Mesothelial cell of epicardium (in vitro differentiated cells): Measurements from ENCODE around the gene RANBP3. TPM values are rescaled to one million over a fixed set of nuclear protein-coding genes. Genes with fewer than 3 reads are reported as not detected.

Experiments used
- DNase-seq, 2 experiments: peaks; one replicate each; pipeline ENCODE4 v3.0.0; 2021; ENCODE audit warnings: low spot score in 2 of 2; ENCODE audit not compliant: unreplicated experiment in 2 of 2
- H3K27ac Mint-ChIP-seq: 2 replicates; pipeline ENCODE4 v1.8.0; 2021; ENCODE audit warnings: mixed read lengths
- H3K27me3 Mint-ChIP-seq: 2 replicates; pipeline ENCODE4 v1.8.0; 2021; ENCODE audit warnings: low read depth, mixed read lengths
- H3K36me3 Mint-ChIP-seq: 2 replicates; pipeline ENCODE4 v1.8.0; 2021; ENCODE audit warnings: mixed read lengths
- H3K4me1 Mint-ChIP-seq: 2 replicates; pipeline ENCODE4 v1.8.0; 2021; ENCODE audit warnings: mixed read lengths
- H3K4me3 Mint-ChIP-seq: 2 replicates; pipeline ENCODE4 v1.8.0; 2021; ENCODE audit warnings: mild to moderate bottlenecking, moderate library complexity, mixed read lengths
- H3K9me3 Mint-ChIP-seq: 2 replicates; pipeline ENCODE4 v1.8.0; 2021; ENCODE audit warnings: mixed read lengths
- total RNA-seq: library from RNA; stranded (reverse); gene quantifications from 3 replicates; pipeline ENCODE4 v1.2.1, GENCODE V29; 2021
- TF ChIP-seq, protein P1 (sequence below): fragments of 200-600 bp; sonication (generic); IDR thresholded peaks from one replicate; pipeline ENCODE4 v1.5.0; 2021; ENCODE audit warnings: antibody characterized with exemption; ENCODE audit not compliant: unreplicated experiment

RANBP3 gene
- total RNA-seq, 1 donor from 2014 or later = 83.3 TPM

GRCh38 chr19:5910638-5910907 lies 67.4 kb downstream of the RANBP3 start:
- Mint-ChIP-seq H3K4me3 (no peak overlapping the region), H3K4me1 (peaks cover 7% of the 10 kb centered on the region), H3K9me3 (no peaks in the 10 kb centered on the region), H3K27me3 (no peaks in the 10 kb centered on the region), H3K36me3 (peaks cover 4% of the 10 kb centered on the region), H3K27ac (peak overlapping the region; percentile 30)
- TF ChIP-seq, protein P1, sequence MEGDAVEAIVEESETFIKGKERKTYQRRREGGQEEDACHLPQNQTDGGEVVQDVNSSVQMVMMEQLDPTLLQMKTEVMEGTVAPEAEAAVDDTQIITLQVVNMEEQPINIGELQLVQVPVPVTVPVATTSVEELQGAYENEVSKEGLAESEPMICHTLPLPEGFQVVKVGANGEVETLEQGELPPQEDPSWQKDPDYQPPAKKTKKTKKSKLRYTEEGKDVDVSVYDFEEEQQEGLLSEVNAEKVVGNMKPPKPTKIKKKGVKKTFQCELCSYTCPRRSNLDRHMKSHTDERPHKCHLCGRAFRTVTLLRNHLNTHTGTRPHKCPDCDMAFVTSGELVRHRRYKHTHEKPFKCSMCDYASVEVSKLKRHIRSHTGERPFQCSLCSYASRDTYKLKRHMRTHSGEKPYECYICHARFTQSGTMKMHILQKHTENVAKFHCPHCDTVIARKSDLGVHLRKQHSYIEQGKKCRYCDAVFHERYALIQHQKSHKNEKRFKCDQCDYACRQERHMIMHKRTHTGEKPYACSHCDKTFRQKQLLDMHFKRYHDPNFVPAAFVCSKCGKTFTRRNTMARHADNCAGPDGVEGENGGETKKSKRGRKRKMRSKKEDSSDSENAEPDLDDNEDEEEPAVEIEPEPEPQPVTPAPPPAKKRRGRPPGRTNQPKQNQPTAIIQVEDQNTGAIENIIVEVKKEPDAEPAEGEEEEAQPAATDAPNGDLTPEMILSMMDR = no peak
- DNase-seq = no peak

DNA sequence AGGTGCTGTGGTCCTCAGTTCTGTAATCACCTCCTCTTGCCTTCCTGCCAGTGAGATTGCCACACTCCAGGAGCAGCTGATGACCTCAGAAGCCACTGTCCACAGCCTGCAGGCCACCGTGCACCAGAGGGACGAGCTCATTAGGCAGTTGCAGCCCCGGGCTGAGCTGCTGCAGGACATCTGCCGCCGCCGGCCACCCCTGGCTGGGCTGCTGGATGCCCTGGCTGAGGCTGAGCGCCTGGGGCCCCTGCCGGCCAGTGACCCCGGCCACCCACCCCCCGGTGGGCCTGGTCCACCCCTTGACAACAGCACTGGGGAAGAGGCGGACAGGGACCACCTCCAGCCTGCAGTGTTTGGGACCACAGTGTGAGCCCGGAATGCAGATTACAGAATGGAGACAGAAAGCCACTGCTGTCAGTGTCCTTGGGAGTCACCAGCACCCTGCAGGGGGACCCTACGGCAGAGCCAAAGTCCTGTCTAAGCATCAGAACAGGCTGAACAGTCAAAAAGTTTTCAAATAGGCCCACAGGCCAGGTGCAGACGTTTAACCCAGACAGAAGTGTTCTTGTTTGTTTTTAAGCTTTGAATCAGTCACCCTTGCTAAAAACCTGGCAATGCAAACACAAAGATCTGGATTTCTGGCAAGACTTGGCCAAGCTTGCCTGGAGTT lies 69.0 kb downstream of the RANBP3 start:
- H3K36me3 Mint-ChIP-seq = peaks cover 4% of the 10 kb centered on the region
- H3K4me1 Mint-ChIP-seq = peaks cover under 1% of the 10 kb centered on the region
- TF ChIP-seq, protein P1 = no peak
- H3K27me3 Mint-ChIP-seq = no peaks in the 10 kb centered on the region
- H3K27ac Mint-ChIP-seq = no peak overlapping the region
- H3K4me3 Mint-ChIP-seq = no peak overlapping the region
- DNase-seq = no peak
- H3K9me3 Mint-ChIP-seq = no peaks in the 10 kb centered on the region

GRCh38 chr19:5907241-5907640 lies 70.7 kb downstream of the RANBP3 start:
- peaks cover 5% of the 10 kb centered on the region for H3K4me1 Mint-ChIP-seq
- DNase-seq = no peak
- no peak overlapping the region for H3K27ac Mint-ChIP-seq
- TF ChIP-seq, protein P1 = no peak
- H3K36me3 Mint-ChIP-seq = peaks cover 4% of the 10 kb centered on the region
- no peaks in the 10 kb centered on the region for H3K9me3 Mint-ChIP-seq
- no peaks in the 10 kb centered on the region for H3K27me3 Mint-ChIP-seq
- H3K4me3 Mint-ChIP-seq = no peak overlapping the region

- H3K4me1 Mint-ChIP-seq = peaks cover 10% of the 10 kb centered on the region
These were observed 72.7 kb downstream of the RANBP3 start for GRCh38 chr19:5905114-5905778.

GRCh38 chr19:5904352-5905113 lies 73.4 kb downstream of the RANBP3 start, which contains the start of gene VMAC:
VMAC (plus strand) TSS chr19:5904872; CDS start chr19:5904891, 19 bp downstream.
- Mint-ChIP-seq H3K27me3 (no peaks in the 10 kb centered on the region), H3K9me3 (no peaks in the 10 kb centered on the region), H3K36me3 (peaks cover 12% of the 10 kb centered on the region), H3K4me3 (peak within 1 kb of the TSS; percentile 98), H3K27ac (peak within 1 kb of the TSS; percentile 99), H3K4me1 (peaks cover 10% of the 10 kb centered on the region)
- peak; percentile 97 to 98 for DNase-seq
- TF ChIP-seq, protein P1 = no peak

More at GRCh38 chr19:5905114-5905778, 72.7 kb downstream of the RANBP3 start:
- peak overlapping the region; percentile 98 for H3K4me3 Mint-ChIP-seq
- H3K36me3 Mint-ChIP-seq = peaks cover 11% of the 10 kb centered on the region
- no peaks in the 10 kb centered on the region for H3K9me3 Mint-ChIP-seq
- H3K27ac Mint-ChIP-seq = peak overlapping the region; percentile 64
- TF ChIP-seq, protein P1 = no peak
- no peak for DNase-seq
- no peaks in the 10 kb centered on the region for H3K27me3 Mint-ChIP-seq
